Pulmonary artery endothelial cell (primary cell): Measurements from ENCODE around the gene UNC13A. TPM values are rescaled to one million over a fixed set of nuclear protein-coding genes. Genes with fewer than 3 reads are reported as not detected.
A peak's percentile ranks its signal among the peaks of the same experiment; 100 is the strongest.
"Not testable (repeated sequence)": the region's sequence is repeated elsewhere in the genome, so short reads cannot be mapped to it uniquely, and the experiment has no call there.

Source experiments
- DNase-seq: peaks from one replicate; pipeline ENCODE4 v3.0.0-alpha.2; 2011; ENCODE audit warnings: low read depth, low spot score
- total RNA-seq: library from RNA; depleted of rRNA; stranded (reverse); fragments of >200 nt; gene quantifications from 2 replicates; pipeline ENCODE4 v1.2.3, GENCODE V29; 2014

Gene UNC13A
- total RNA-seq, 1 donor from 2014 or later, result under 0.01 TPM

DNA sequence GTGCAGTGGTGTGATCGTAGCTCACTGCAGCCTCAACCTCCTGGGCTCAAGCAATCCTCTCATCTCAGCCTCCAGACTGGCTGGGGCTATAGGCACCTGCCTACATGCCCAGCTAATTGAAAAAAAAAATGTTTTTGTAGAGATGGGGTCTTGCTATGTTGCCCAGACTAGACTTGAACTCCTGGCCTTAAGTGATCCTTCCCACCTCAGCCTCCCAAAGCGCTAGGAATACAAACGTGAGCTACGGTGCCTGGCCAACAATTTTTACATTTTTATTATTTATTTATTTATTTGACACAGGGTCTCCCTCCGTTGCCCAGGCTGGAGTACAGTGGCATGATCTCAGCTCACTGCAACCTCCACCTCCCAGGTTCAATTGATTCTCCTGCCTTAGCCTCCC, 117.9 kb downstream of the UNC13A start:
- not testable (repeated sequence) for DNase-seq

DNA sequence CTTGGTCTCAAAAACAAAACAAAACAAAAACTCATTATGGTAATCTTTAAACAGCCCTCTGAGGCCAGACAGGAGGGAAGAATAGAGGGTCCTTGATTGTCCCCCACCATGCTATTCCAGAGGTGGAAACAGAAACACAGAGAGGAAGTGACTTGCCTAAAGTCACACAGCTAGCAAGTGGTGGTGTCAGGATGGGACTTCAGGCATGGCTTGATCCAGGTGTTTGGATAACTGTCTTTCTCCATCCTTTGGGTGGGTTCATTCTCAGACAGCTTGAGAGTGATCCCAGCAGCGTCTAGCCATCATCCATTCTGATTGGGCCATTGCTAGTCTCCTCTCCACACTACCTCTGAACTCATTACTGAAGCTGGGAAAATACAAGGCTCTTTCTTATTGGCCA, 120.2 kb downstream of the UNC13A start:
- no peak for DNase-seq

DNA sequence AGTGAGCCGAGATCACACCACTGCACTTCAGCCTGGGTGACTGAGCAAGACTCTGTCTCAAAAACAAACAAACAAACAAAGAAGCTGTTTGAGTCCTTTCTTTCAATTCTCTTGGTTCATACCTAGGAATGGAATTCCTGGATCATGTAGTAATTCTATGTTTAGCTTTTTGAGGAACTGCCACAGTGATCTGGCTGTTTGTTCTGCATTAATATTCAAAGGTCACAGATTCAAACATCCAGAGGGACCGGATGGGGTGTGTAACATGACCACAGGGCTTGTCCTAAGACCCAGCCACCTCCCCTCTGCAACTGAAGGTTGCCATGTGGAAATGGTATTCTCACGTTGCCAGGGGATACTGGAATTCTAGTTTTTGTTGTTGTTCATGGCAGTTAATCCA, 122.5 kb downstream of the UNC13A start:
- DNase-seq, result no peak

DNA sequence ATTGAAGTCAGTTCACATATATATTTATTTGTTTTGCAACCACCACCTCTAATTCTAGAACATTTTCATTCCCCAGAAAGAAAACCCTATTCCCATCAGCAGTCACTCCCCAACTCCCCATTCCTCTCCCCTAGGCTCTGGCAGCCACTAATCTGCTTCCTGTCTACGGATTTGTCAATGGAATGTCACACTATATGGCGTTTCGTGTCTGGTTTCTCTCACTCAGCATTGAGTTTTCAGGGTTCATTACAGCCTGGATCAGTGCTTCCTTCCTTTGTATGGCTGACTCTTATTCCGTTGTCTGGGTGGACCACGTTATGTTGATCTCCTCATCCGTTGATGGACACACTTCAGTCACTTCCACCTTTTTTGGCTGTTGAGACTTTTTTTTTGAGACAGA, 123.4 kb downstream of the UNC13A start:
- no peak for DNase-seq

DNA sequence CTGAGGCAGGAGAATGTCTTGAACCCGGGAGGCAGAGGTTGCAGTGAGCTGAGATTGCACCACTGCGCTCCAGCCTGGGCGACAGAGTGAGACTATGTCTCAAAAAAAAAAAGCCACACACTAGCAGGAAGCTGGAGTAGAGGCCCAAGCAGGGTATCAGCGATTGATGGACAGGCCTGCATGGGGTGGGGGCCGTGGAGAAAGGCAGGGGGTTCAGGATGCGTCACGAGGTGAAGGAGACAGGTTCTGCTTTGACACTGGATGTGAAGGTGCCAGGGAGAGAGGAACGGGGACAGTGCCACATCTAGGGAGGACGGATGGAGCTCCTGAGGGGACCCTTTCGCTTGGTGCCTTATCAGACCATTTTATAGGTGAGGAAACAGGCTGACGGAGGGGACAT, 125.6 kb downstream of the UNC13A start:
- no peak for DNase-seq

DNA sequence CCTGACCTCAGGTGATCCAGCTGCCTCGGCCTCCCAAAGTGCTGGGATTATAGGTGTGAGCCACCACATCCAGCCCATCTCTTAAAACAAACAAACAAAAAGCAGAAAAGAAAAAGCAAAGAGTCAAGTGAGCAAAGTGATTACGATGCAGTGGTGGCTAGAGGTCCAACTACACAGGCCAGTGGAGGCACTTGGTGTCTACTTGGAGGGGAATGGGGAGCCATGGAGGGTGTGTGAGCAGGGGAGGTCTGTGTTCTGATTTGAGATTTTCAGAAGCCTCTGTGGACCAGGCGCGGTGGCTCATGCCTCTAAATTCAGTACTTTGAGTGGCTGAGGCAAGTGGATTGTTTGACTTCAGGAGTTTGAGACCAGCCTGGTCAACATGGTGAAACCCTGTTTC, 126.1 kb downstream of the UNC13A start:
- no peak for DNase-seq

DNA sequence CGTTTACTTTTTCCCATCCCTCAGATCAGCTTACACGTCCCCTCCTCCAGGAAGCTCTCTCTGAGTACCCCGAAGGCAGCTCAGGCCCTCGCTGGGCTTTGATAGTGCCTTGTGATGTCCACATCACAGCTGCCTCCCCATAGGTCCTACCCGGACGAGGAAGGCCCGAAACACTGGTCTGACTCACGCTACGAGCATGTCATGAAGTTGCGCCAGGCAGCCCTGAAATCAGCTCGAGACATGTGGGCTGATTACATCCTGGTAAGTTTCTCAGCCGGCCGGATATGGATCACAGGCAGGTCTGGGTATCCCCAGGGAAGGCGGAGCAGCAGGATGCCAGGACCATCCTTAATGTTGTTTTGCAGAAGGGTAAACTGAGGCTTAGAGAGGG, 128.0 kb downstream of the UNC13A start:
- peak; percentile 55 for DNase-seq

DNA sequence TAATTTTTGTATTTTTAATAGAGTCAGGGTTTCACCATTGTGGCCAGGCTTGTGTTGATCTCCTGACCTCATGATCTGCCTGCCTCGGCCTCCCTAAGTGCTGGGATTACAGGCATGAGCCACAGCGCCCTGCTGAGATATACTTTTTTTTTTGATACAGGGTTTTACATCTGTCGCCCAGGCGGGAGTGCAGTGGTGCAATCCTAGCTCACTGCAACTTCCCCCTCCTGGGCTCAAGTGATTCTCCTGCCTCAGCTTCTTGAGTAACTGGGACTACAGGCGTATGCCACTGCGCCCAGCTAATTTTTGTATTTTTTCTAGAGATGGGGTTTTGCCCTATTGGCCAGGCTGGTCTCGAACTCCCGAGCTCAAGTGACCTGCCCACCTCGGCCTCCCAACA, 130.7 kb downstream of the UNC13A start:
- DNase-seq, result no peak

DNA sequence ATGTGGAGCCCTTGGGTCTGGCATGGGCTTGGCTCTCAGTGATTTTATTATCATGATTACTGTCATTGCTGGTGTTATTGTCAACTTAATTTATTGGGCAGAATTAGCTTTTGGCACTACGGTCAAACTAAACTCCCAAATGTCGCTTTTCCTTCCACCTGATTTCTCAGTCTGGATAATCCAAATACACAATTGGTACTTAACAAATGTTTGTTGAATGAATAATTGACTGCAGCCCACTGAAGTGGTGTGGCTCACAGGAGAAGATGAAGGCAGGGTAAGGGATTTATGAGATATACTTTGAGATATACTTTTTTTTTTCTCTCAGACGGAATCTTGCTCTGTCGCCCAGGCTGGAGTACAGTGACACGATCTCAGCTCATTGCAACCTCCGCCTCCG, 131.2 kb downstream of the UNC13A start:
- no peak for DNase-seq

DNA sequence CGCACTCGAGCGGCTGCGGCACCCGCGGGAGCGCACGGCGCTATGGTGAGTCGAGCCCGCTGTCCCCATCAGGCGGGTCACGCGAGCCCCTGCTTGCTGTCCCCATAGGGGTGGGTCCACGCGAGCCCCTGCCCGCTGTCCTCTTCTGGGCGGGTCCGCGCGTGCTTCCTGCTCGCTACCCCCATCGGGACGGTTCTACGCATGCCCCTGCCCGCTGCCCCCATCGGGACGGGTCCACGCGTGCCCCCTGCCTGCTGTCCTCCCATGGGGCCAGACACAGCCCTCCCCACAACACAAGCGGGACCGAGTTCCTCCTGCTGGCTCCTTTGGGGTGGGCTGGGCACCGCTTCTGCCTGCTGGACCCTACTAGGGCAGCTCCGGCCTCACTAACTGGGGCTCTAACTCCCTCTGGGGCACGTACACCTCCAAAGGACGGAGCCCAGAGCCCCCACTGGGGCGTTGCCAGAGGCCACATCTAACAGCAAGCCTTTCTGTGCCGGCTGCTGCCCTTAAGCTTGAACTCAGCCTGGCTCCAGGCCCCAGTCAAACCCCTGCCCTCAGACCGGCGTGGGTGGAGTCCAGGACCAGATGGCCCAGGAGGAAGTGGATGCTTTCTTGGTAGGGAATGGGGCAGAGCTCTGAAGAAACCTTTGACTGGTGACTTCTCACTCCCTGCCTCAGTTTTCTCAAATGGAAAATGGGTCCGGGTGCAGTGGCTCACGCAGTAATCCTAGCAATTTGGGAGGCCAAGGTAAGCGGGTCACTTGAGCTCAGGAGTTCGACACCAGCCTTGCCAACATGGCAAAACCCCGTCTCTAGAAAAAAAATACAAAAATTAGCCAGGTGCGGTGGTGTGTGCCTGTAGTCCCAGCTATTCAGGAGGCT, 132.0 kb downstream of the UNC13A start:
- no peak for DNase-seq

DNA sequence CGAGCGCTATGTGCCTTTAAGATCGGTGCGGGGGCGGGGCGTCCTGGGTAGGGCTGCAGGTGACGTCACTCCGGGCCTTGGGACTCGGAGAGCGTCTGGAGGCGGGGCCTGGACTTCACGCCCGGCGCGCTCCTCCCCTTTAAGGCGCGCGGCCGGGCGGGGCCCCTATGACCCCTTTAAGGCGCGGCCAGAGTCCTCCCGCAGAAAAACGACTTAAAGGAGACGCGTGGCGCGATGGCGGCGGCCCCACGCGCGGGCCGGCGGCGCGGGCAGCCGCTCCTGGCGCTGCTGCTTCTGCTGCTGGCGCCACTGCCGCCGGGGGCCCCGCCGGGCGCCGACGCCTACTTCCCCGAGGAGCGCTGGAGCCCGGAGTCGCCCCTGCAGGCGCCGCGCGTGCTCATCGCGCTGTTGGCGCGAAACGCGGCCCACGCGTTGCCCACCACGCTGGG, 132.7 kb downstream of the UNC13A start, which contains the start of gene COLGALT1:
Gene COLGALT1, plus strand, starts transcription at position 170 of the 449 bp plus-strand sequence. Its CDS starts 65 bp downstream, at position 235.
- peak; percentile 91 for DNase-seq

DNA sequence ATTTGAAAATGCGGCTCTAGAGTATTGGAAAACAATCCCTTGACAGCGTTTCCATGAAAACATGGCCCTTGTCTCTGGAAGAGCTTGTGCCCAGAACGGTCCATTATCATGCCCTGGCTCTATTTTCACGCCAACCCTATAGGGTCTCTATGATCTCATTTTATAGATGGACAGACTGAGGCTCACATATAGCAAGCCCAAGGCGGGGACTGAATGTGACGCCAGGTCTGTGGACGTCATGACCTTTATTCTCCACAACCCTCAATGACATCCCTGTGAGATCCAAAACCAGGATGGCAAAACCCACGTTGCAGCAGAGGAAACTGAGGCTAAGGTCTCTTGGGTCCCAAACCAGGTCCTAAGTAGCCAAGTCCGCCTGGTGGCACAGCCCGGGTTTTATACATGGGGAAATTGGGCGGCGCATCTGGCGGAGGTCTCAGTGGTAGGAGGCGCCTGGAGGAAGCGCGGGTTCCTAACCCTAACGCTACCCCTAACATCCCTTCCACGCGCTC, 133.1 kb downstream of the UNC13A start:
- DNase-seq, result no peak

DNA sequence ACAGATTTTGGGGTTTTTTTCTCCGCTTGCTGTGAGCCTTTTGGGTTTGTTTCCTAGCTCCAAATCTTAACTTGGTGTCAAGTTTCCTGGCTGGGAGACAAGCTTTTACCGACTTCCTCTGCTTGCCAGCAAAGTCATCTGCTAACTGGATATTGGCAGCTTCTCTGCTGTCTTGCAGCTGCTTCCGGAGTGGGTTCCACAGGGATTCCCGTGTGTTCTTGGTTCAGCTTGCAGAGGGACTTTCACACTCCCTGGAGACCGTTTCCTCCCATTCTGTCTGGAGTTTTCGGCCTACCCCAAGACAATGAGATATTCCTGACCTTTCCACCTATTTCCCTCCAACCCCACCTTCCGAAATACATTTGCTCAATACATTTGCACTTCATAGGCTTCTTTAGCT, 134.9 kb downstream of the UNC13A start:
- peak; percentile 100 for DNase-seq

DNA sequence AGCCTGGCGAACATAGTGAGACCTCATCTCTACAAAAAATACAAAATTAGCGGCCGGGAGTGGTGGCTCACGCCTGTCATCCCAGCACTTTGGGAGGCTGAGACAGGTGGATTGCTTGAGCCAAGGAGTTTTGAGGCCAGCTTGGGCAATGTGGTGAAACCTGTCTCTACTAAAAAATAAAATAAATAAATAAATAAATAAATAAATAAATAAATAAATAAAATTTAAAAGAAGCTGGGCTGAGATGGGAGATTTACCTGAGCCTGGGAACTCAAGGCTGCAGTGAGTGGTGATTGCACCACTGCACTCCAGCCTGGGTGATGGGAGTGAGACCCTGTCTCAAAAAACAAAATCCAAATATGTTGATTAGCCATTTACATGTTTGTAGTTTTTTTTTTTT, 135.4 kb downstream of the UNC13A start:
- DNase-seq, result not testable (repeated sequence)

Other genes with a start within 250 kb of the UNC13A start
- gene TMEM221, start 239.7 kb downstream of the UNC13A start, total RNA-seq, result 0.04 TPM in 1 of 2 replicates, not detected in the other
- not detected in 2 replicates for gene NXNL1, start 227.4 kb downstream of the UNC13A start, total RNA-seq
- gene SLC27A1, start 217.8 kb downstream of the UNC13A start, total RNA-seq, result 9.8 and 10.0 TPM in 2 replicates
- 44.6 and 45.2 TPM in 2 replicates for gene PGLS, start 176.7 kb downstream of the UNC13A start, total RNA-seq
- 107 and 142 TPM in 2 replicates for gene COLGALT1, start 132.7 kb downstream of the UNC13A start, total RNA-seq
- 40.8 and 52.6 TPM in 2 replicates for gene MAP1S, start 31.1 kb upstream of the UNC13A start, total RNA-seq
- 0.56 and 1.1 TPM in 2 replicates for gene FCHO1, start 63.1 kb upstream of the UNC13A start, total RNA-seq
- gene B3GNT3, start 106.8 kb upstream of the UNC13A start, total RNA-seq, result not detected in 2 replicates
- not detected in 2 replicates for gene INSL3, start 133.2 kb upstream of the UNC13A start, total RNA-seq
- gene JAK3, start 159.6 kb upstream of the UNC13A start, total RNA-seq, result 1.6 and 3.0 TPM in 2 replicates
- 1,161 and 1,468 TPM in 2 replicates for gene RPL18A, start 171.6 kb upstream of the UNC13A start, total RNA-seq
- not detected in 2 replicates for gene SLC5A5, start 183.6 kb upstream of the UNC13A start, total RNA-seq
- gene CCDC124, start 244.7 kb upstream of the UNC13A start, total RNA-seq, result 57.0 and 65.4 TPM in 2 replicates